ENCODE data around the gene MTHFSD.

- TF ChIP-seq EP300 (IDR thresholded peaks at IDR 0.05; ENCODE audit: borderline replicate concordance), result no peak
- TF ChIP-seq CEBPB (IDR thresholded peaks at IDR 0.05), result no peak
- TF ChIP-seq USF1 (IDR thresholded peaks at IDR 0.05), result no peak
Observed at GRCh38 chr16:86514481-86515376, 40.3 kb downstream of the MTHFSD start.

Data from Ishikawa (cell line).